HCT116 (cell line): ENCODE results near the gene NNT. TPM values are rescaled to one million over a fixed set of nuclear protein-coding genes. Genes with fewer than 3 reads are reported as not detected.

Source experiments
- ATAC-seq: fragments of 200-7000 bp; cut with Tn5 transposase; 2 replicates; pipeline ENCODE4 v1.9.1; 2020; ENCODE audit warnings: mild to moderate bottlenecking, moderate library complexity
- BruUV-seq: library from RNA; stranded (reverse); fragments of 400-500 nt; replicated peaks from 2 replicates; lab custom pipeline; 2021; lab: Mats Ljungman, UMichigan
- CTCF ChIA-PET: fragments of 300-600 bp; sonication (Branson Sonifier 250); formaldehyde crosslinking; loops from one replicate; lab custom pipeline; 2021; ENCODE audit warnings: antibody characterized with exemption; lab: Charles Lee
- POLR2A ChIA-PET: fragments of 300-600, 350-600 bp; sonication (Branson Sonifier 250); formaldehyde crosslinking; loops from one replicate; lab custom pipeline; 2021; ENCODE audit warnings: antibody characterized with exemption; lab: Charles Lee
- RAD21 ChIA-PET, 2 experiments: fragments of 300-600 bp; sonication (Branson Sonifier 250); formaldehyde crosslinking; loops; one replicate each; lab custom pipeline; 2023; ENCODE audit warnings: low total read pairs in 2 of 2; ENCODE audit not compliant: uncharacterized antibody in 2 of 2, unreplicated experiment in 2 of 2, low non-redundant PET in 1 of 2; lab: Charles Lee
- DNase-seq: peaks from one replicate; pipeline ENCODE4 v3.0.0-alpha.2; 2010; ENCODE audit warnings: low read depth, low spot score
- H2AFZ ChIP-seq: fragments of 200-600 bp; shearing (Covaris generic), sonication (generic); 2 replicates; pipeline ENCODE4 v1.6.1; 2017; ENCODE audit warnings: low read depth, mixed run types, mixed read lengths, antibody characterized with exemption, low read length; ENCODE audit not compliant: poor library complexity, severe bottlenecking
- H3K27ac ChIP-seq: 2 replicates; pipeline ENCODE4 v1.5.1; 2012; ENCODE audit warnings: low read depth, low read length
- H3K27me3 ChIP-seq: fragments of 200-600 bp; sonication (generic); 2 replicates; pipeline ENCODE4 v1.6.1; 2016; ENCODE audit warnings: mixed run types, low read length, mixed read lengths; ENCODE audit not compliant: insufficient read depth
- H3K36me3 ChIP-seq, 2 experiments: fragments of 200-500 bp in 1 of 2; fragments of 200-600 bp in 1 of 2; sonication (Bioruptor generic) in 1 of 2; sonication (generic) in 1 of 2; 2 replicates each; pipeline versions ENCODE4 v1.5.1 to v1.6.1; 2014 to 2016; ENCODE audit warnings: low read length in 2 of 2, inconsistent platforms in 1 of 2, mixed read lengths in 1 of 2, mixed run types in 1 of 2; ENCODE audit not compliant: insufficient read depth in 2 of 2, control insufficient read depth in 1 of 2
- H3K4me1 ChIP-seq, 2 experiments: fragments of 200-600 bp in 1 of 2; sonication (generic) in 1 of 2; 2 replicates each; pipeline versions ENCODE4 v1.5.1 to v1.6.1; 2012 to 2017; ENCODE audit warnings: low read length in 2 of 2, inconsistent platforms in 1 of 2, mild to moderate bottlenecking in 1 of 2, mixed read lengths in 1 of 2, mixed run types in 1 of 2, moderate library complexity in 1 of 2; ENCODE audit not compliant: insufficient read depth in 2 of 2, control insufficient read depth in 1 of 2
- H3K4me2 ChIP-seq: fragments of 200-600 bp; sonication (generic); 2 replicates; pipeline ENCODE4 v1.6.1; 2017; ENCODE audit warnings: mixed run types, low read length, mixed read lengths
- H3K4me3 ChIP-seq, 2 experiments: fragments of 200-600 bp in 1 of 2; sonication (generic) in 1 of 2; replicated peaks in 1 of 2; 2 replicates each; pipeline ENCODE4 v1.5.1; 2011 to 2016; ENCODE audit warnings: low read length in 2 of 2, control low read depth in 1 of 2, low read depth in 1 of 2, mild to moderate bottlenecking in 1 of 2, mixed read lengths in 1 of 2, mixed run types in 1 of 2
- H3K79me2 ChIP-seq: fragments of 200-600 bp; sonication (generic); 2 replicates; pipeline ENCODE4 v1.6.1; 2017; ENCODE audit warnings: mild to moderate bottlenecking, mixed run types, low read length, moderate library complexity, mixed read lengths; ENCODE audit not compliant: insufficient read depth
- H3K9ac ChIP-seq: fragments of 200-600 bp; sonication (generic); 2 replicates; pipeline ENCODE4 v1.6.1; 2016; ENCODE audit warnings: low read length, mixed read lengths
- H3K9me2 ChIP-seq: fragments of 200-600 bp; sonication (generic), shearing (Covaris generic); 2 replicates; pipeline ENCODE4 v1.6.1; 2017; ENCODE audit warnings: mixed run types, mild to moderate bottlenecking, moderate library complexity; ENCODE audit not compliant: insufficient read depth
- H3K9me3 ChIP-seq, 2 experiments: fragments of 200-500 bp in 1 of 2; fragments of 200-600 bp in 1 of 2; sonication (Bioruptor generic) in 1 of 2; sonication (generic) in 1 of 2; 2 replicates each; pipeline ENCODE4 v1.6.1; 2014 to 2017; ENCODE audit warnings: low read length in 2 of 2, mixed read lengths in 2 of 2, inconsistent platforms in 1 of 2, low read depth in 1 of 2, mild to moderate bottlenecking in 1 of 2, mixed run types in 1 of 2, moderate library complexity in 1 of 2; ENCODE audit not compliant: control insufficient read depth in 1 of 2, insufficient read depth in 1 of 2
- H4K20me1 ChIP-seq: fragments of 200-600 bp; sonication (generic), shearing (Covaris generic); 2 replicates; pipeline ENCODE4 v1.6.1; 2017; ENCODE audit warnings: mixed run types, mild to moderate bottlenecking, moderate library complexity; ENCODE audit not compliant: insufficient read depth
- CTCF ChIP-seq, 3 experiments: fragments of 200-600 bp in 1 of 3; sonication (generic) in 1 of 3; IDR thresholded peaks in 2 of 3; conservative IDR thresholded peaks in 1 of 3; 2 replicates each; pipeline ENCODE4 v1.5.1; 2012 to 2017; ENCODE audit warnings: low read depth in 2 of 3, low read length in 2 of 3, antibody characterized with exemption in 1 of 3, borderline replicate concordance in 1 of 3, control low read depth in 1 of 3, mild to moderate bottlenecking in 1 of 3, mixed read lengths in 1 of 3, mixed run types in 1 of 3, moderate library complexity in 1 of 3; ENCODE audit not compliant: insufficient read depth in 1 of 3
- ELF1 ChIP-seq: IDR thresholded peaks from 2 replicates; pipeline ENCODE4 v1.6.1; 2012; ENCODE audit warnings: low read depth, borderline replicate concordance
- EZH2 ChIP-seq: fragments of 200-600 bp; sonication (generic); IDR thresholded peaks from 2 replicates; pipeline ENCODE4 v1.6.1; 2017; ENCODE audit warnings: antibody characterized with exemption, mixed run types
- EZH2phosphoT487 ChIP-seq: fragments of 200-600 bp; IDR thresholded peaks from 2 replicates; pipeline ENCODE4 v1.6.1; 2018; ENCODE audit warnings: antibody characterized with exemption, borderline replicate concordance
- JUND ChIP-seq: IDR thresholded peaks from 2 replicates; pipeline ENCODE4 v1.6.1; 2012
- POLR2A ChIP-seq: IDR thresholded peaks from 2 replicates; pipeline ENCODE4 v1.7.0; 2011; ENCODE audit warnings: borderline replicate concordance; ENCODE audit not compliant: insufficient read depth, insufficient read length; ENCODE audit errors: extremely low read depth
- RAD21 ChIP-seq: IDR thresholded peaks from 2 replicates; pipeline ENCODE4 v1.6.1; 2012; ENCODE audit warnings: low read depth, mild to moderate bottlenecking
- SIN3A ChIP-seq: IDR thresholded peaks from 2 replicates; pipeline ENCODE4 v1.6.1; 2012; ENCODE audit warnings: low read depth
- TCF7L2 ChIP-seq: IDR thresholded peaks from 2 replicates; pipeline ENCODE4 v1.7.0; 2011; ENCODE audit warnings: borderline replicate concordance, inconsistent platforms; ENCODE audit not compliant: insufficient read depth, insufficient read length; ENCODE audit errors: extremely low read depth
- ZBTB33 ChIP-seq: IDR thresholded peaks from 2 replicates; pipeline ENCODE4 v1.6.1; 2011; ENCODE audit warnings: mild to moderate bottlenecking, low read length, moderate library complexity; ENCODE audit not compliant: insufficient replicate concordance; ENCODE audit errors: extremely low read depth
- ZFX ChIP-seq: fragments of 450-650 bp; IDR thresholded peaks from 2 replicates; pipeline ENCODE4 v1.6.1; 2017
- intact Hi-C: fragments of 100-400 bp; cut with micrococcal nuclease; formaldehyde crosslinking; loops from 2 replicates; pipeline ENCODE4 v1.10.0; 2022
- total RNA-seq: library from RNA; stranded (reverse); gene quantifications from one replicate; pipeline ENCODE4 v1.2.1, GENCODE V29; 2021; ENCODE audit not compliant: unreplicated experiment

The NNT gene
- total RNA-seq, 1 experiment from 2014 or later, result 0.32 TPM

GRCh38 chr5:43563321-43563720 is 39.7 kb upstream of the NNT start:
- Histone ChIP-seq H3K9me2 (no peaks in the 10 kb centered on the region), H3K9ac (no peak overlapping the region), H3K4me2 (no peak overlapping the region), H4K20me1 (no peaks in the 10 kb centered on the region), H2AFZ (no peak overlapping the region), H3K4me3 (no peak overlapping the region), H3K79me2 (no peaks in the 10 kb centered on the region), H3K9me3 (no peaks in the 10 kb centered on the region), H3K27me3 (no peaks in the 10 kb centered on the region), H3K4me1 (0 out of 4 replicates have a peak, but pooled peaks cover 0 to 2% of the 10 kb centered on the region in 2 experiments), H3K36me3 (no peaks in the 10 kb centered on the region), H3K27ac (no peak overlapping the region)
- BruUV-seq, result no TSS peak
- DNase-seq (no peak), ATAC-seq (no peak)
- ChIA-PET RAD21 (no interaction called here), CTCF (no interaction called here), POLR2A (no interaction called here)
- intact Hi-C loops, result no loop called here
- TF ChIP-seq POLR2A (no peak), CTCF (IDR thresholded peaks at IDR 0.05 in 2 of 3, conservative IDR thresholded peaks at IDR 0.05 in 1 of 3; ENCODE audit: borderline replicate concordance in 1 of 3, insufficient read depth in 1 of 3, low read depth in 2 of 3, low read length in 2 of 3) (no peak), RAD21 (no peak), SIN3A (no peak)

GRCh38 chr5:43564289-43564850 is 38.6 kb upstream of the NNT start:
- intact Hi-C loops, result no loop called here
- Histone ChIP-seq H3K36me3 (no peaks in the 10 kb centered on the region), H3K4me1 (0 out of 4 replicates have a peak, but pooled peaks cover 0 to 2% of the 10 kb centered on the region in 2 experiments), H3K27ac (no peak overlapping the region), H3K9ac (no peak overlapping the region), H3K9me2 (no peaks in the 10 kb centered on the region), H3K4me3 (no peak overlapping the region), H3K79me2 (no peaks in the 10 kb centered on the region), H3K4me2 (no peak overlapping the region), H4K20me1 (no peaks in the 10 kb centered on the region), H3K27me3 (no peaks in the 10 kb centered on the region), H3K9me3 (no peaks in the 10 kb centered on the region), H2AFZ (no peak overlapping the region)
- ChIA-PET POLR2A (no interaction called here), RAD21 (no interaction called here), CTCF (no interaction called here)
- ATAC-seq, result no peak
- no peak for DNase-seq
- TF ChIP-seq CTCF (IDR thresholded peaks at IDR 0.05 in 2 of 3, conservative IDR thresholded peaks at IDR 0.05 in 1 of 3; ENCODE audit: borderline replicate concordance in 1 of 3, insufficient read depth in 1 of 3, low read depth in 2 of 3, low read length in 2 of 3), result no peak
- TF ChIP-seq TCF7L2, result no peak
- no peak for TF ChIP-seq ELF1
- TF ChIP-seq JUND, result no peak
- no peak for TF ChIP-seq ZFX
- TF ChIP-seq SIN3A, result no peak
- no peak for TF ChIP-seq EZH2
- no peak for TF ChIP-seq ZBTB33
- no peak for TF ChIP-seq EZH2phosphoT487
- BruUV-seq, result no TSS peak
